K562 (cell line): ENCODE measurements around the gene PRR19. TPM values are rescaled to one million over a fixed set of nuclear protein-coding genes. Genes with fewer than 3 reads are reported as not detected.

Experiments used
- ATAC-seq: fragments of 200-7000 bp; cut with Tn5 transposase; 3 replicates; pipeline ENCODE4 v1.9.1; 2020; ENCODE audit warnings: moderate library complexity
- BruUV-seq: library from RNA; stranded (reverse); fragments of 400-500 nt; replicated peaks from 2 replicates; lab custom pipeline; 2021; lab: Mats Ljungman, UMichigan
- CTCF ChIA-PET: fragments of 300-600 bp; formaldehyde crosslinking; extraction: SDS; loops from one replicate; lab custom pipeline; 2021; ENCODE audit warnings: low intra/inter-chr PET ratio; lab: Yijun Ruan, JAX
- POLR2A ChIA-PET: fragments of 300-600, 350-650 bp; sonication (Branson Sonifier 250); formaldehyde crosslinking; extraction: SDS; loops from one replicate; lab custom pipeline; 2021; ENCODE audit warnings: antibody characterized with exemption, inconsistent platforms; lab: Yijun Ruan, JAX
- DNase-seq, 4 experiments: peaks; one replicate each; pipeline versions ENCODE4 v3.0.0 to v3.0.0-alpha.2; 2011 to 2018; ENCODE audit warnings: low spot score in 3 of 4, mixed read lengths in 3 of 4; ENCODE audit errors: extremely low read depth in 1 of 4
- FAIRE-seq: peaks from 2 replicates; lab custom pipeline; 2011; peaks lifted over from hg19 to GRCh38; lab: Jason Lieb, UNC
- H2AFZ ChIP-seq: 2 replicates; pipeline ENCODE4 v1.6.0; 2011; ENCODE audit warnings: low read depth, low read length, control low read depth, inconsistent platforms
- H3K27ac ChIP-seq: fragments of 200-600 bp; 3 replicates; pipeline ENCODE4 v1.8.0; 2011; ENCODE audit warnings: low read depth, mild to moderate bottlenecking, control low read depth, inconsistent platforms, low read length, moderate library complexity, mixed read lengths; ENCODE audit errors: extremely low read depth
- H3K27me3 ChIP-seq, 2 experiments: fragments of 300-600 bp in 1 of 2; 2 replicates in 1 of 2; 3 replicates in 1 of 2; pipeline versions ENCODE4 v1.6.0 to v1.8.0; 2011; ENCODE audit warnings: inconsistent platforms in 2 of 2, low read length in 2 of 2, mild to moderate bottlenecking in 1 of 2, mixed read lengths in 1 of 2, moderate library complexity in 1 of 2; ENCODE audit not compliant: control insufficient read depth in 2 of 2, insufficient read depth in 2 of 2
- H3K36me3 ChIP-seq: fragments of 300-600 bp; 3 replicates; pipeline ENCODE4 v1.8.0; 2011; ENCODE audit warnings: mild to moderate bottlenecking, low read length, inconsistent platforms; ENCODE audit not compliant: control insufficient read depth, insufficient read depth
- H3K4me1 ChIP-seq, 2 experiments: fragments of 200-600 bp in 1 of 2; replicated peaks in 1 of 2; 2 replicates in 1 of 2; 3 replicates in 1 of 2; pipeline versions ENCODE4 v1.5.1 to v1.8.0; 2011; ENCODE audit warnings: inconsistent platforms in 2 of 2, low read length in 2 of 2, mild to moderate bottlenecking in 1 of 2, mixed read lengths in 1 of 2, moderate library complexity in 1 of 2; ENCODE audit not compliant: control insufficient read depth in 2 of 2, insufficient read depth in 2 of 2
- H3K4me2 ChIP-seq: 2 replicates; pipeline ENCODE4 v1.6.1; 2011; ENCODE audit warnings: low read length, control low read depth, inconsistent platforms, mixed read lengths; ENCODE audit not compliant: insufficient read depth
- H3K4me3 ChIP-seq: fragments of 200-600 bp; sonication (generic), shearing (Covaris generic); 2 replicates; pipeline ENCODE4 v1.5.1; 2016; ENCODE audit warnings: control low read depth, inconsistent platforms
- H3K79me2 ChIP-seq: fragments of 200-600 bp; 3 replicates; pipeline ENCODE4 v1.8.0; 2011; ENCODE audit warnings: low read length, inconsistent platforms; ENCODE audit not compliant: control insufficient read depth, insufficient read depth
- H3K9ac ChIP-seq, 2 experiments: 2 replicates each; pipeline versions ENCODE4 v1.6.0 to v1.6.1; 2011; ENCODE audit warnings: low read depth in 2 of 2, low read length in 2 of 2, control low read depth in 1 of 2, inconsistent platforms in 1 of 2, mild to moderate bottlenecking in 1 of 2, mixed read lengths in 1 of 2; ENCODE audit not compliant: insufficient read depth in 1 of 2
- H3K9me1 ChIP-seq: one replicate; pipeline ENCODE4 v1.6.0; 2011; ENCODE audit warnings: inconsistent platforms, mild to moderate bottlenecking, low read length, moderate library complexity; ENCODE audit not compliant: control insufficient read depth, insufficient read depth
- H3K9me3 ChIP-seq: replicated peaks from 2 replicates; pipeline ENCODE4 v1.5.1; 2011; ENCODE audit warnings: low read depth, low read length, inconsistent platforms; ENCODE audit not compliant: control insufficient read depth, insufficient read depth
- H4K20me1 ChIP-seq: replicated peaks from 2 replicates; pipeline ENCODE4 v1.6.1; 2011; ENCODE audit warnings: low read length, inconsistent platforms, mixed read lengths; ENCODE audit not compliant: control insufficient read depth, insufficient read depth
- ARID1B ChIP-seq: fragments of 450-650 bp; IDR thresholded peaks from 2 replicates; pipeline ENCODE4 v1.6.1; 2016; ENCODE audit warnings: antibody characterized with exemption, mild to moderate bottlenecking, inconsistent platforms
- ARID2 ChIP-seq: fragments of 450-650 bp; IDR thresholded peaks from 2 replicates; pipeline ENCODE4 v1.6.1; 2017; ENCODE audit warnings: antibody characterized with exemption, mild to moderate bottlenecking
- C11orf30 ChIP-seq: fragments of 450-650 bp; IDR thresholded peaks from 2 replicates; pipeline ENCODE4 v1.6.1; 2016; ENCODE audit warnings: low read depth, mild to moderate bottlenecking
- FOXK2 ChIP-seq, 2 experiments: fragments of 450-650 bp; IDR thresholded peaks in 1 of 2; conservative IDR thresholded peaks in 1 of 2; 2 replicates each; pipeline ENCODE4 v1.6.1; 2016; ENCODE audit warnings: low read depth in 2 of 2, mild to moderate bottlenecking in 1 of 2
- MIER1 ChIP-seq: fragments of 450-650 bp; IDR thresholded peaks from 2 replicates; pipeline ENCODE4 v1.6.1; 2016; ENCODE audit warnings: antibody characterized with exemption, mild to moderate bottlenecking, low read depth
- NFYB ChIP-seq: IDR thresholded peaks from 2 replicates; pipeline ENCODE4 v1.6.1; 2011; ENCODE audit warnings: mild to moderate bottlenecking, moderate library complexity; ENCODE audit not compliant: insufficient read length; ENCODE audit errors: extremely low read depth
- POLR2AphosphoS5 ChIP-seq: IDR thresholded peaks from 2 replicates; pipeline ENCODE4 v1.6.1; 2011; ENCODE audit warnings: mild to moderate bottlenecking, low read depth, low read length, moderate library complexity; ENCODE audit not compliant: control insufficient read depth, insufficient read depth
- WGBS: fragments of 100-300 bp; shearing (Covaris generic); methylation state at CpG from one replicate; pipeline ENCODE4 v1.1.6; 2016; ENCODE audit warnings: low coverage, mixed read lengths; ENCODE audit not compliant: insufficient coverage; ENCODE audit errors: missing lambda C conversion rate; 5-methylcytosine and 5-hydroxymethylcytosine counted together
- in situ Hi-C: fragments of 300-500 bp; cut with MboI; formaldehyde crosslinking; loops from 4 replicates; pipeline ENCODE4 v1.15.0; 2018; ENCODE audit warnings: inconsistent platforms, mixed read lengths
- intact Hi-C: fragments of 100-400 bp; cut with micrococcal nuclease; formaldehyde crosslinking; loops from 2 replicates; pipeline ENCODE4 v1.14.2; 2022
- polyA plus RNA-seq, 8 experiments: library from polyadenylated mRNA; depleted of rRNA in 4 of 8; stranded (reverse) in 5 of 8; unstranded in 3 of 8; fragments of >200 nt; fragmentation: Nextera tagmentation in 2 of 8; fragmentation: Illumina TruSeq in 1 of 8; extraction: Ambion mirVana in 2 of 8; extraction: Trizol in 1 of 8; gene quantifications; 2 replicates each; pipeline versions ENCODE4 v1.2.1 to v1.2.3, GENCODE V29; 2011 to 2014; ENCODE audit warnings: inconsistent platforms in 1 of 8, missing spikeins in 1 of 8
- total RNA-seq, 7 experiments: library from RNA; depleted of rRNA in 6 of 7; stranded (reverse); fragments of >200 nt in 6 of 7; fragmentation: Illumina TruSeq in 2 of 7; extraction: Trizol in 2 of 7; gene quantifications; 2 replicates each; pipeline versions ENCODE4 v1.2.1 to v1.2.3, GENCODE V29; 2011 to 2021; ENCODE audit warnings: low replicate concordance in 1 of 7
- TF ChIP-seq, protein P1 (sequence below): fragments of 450-650 bp; IDR thresholded peaks from 2 replicates; pipeline ENCODE4 v1.6.1; 2018; ENCODE audit not compliant: partially characterized antibody
- TF ChIP-seq, protein P2 (sequence below), 2 experiments: fragments of 450-650 bp in 1 of 2; IDR thresholded peaks; 2 replicates each; pipeline ENCODE4 v1.6.1; 2011 to 2017; ENCODE audit warnings: low read depth in 2 of 2, antibody characterized with exemption in 1 of 2, borderline replicate concordance in 1 of 2, low read length in 1 of 2, mild to moderate bottlenecking in 1 of 2, mixed read lengths in 1 of 2; ENCODE audit not compliant: control insufficient read depth in 1 of 2
- TF ChIP-seq, protein P3 (sequence below), 3 experiments: fragments of 200-800 bp in 1 of 3; sonication (Bioruptor generic) in 1 of 3; sonication (generic) in 1 of 3; formaldehyde crosslinking in 1 of 3; IDR thresholded peaks; 2 replicates each; pipeline versions ENCODE4 v1.6.1 to v1.8.0; 2016 to 2022; ENCODE audit warnings: mild to moderate bottlenecking in 2 of 3, missing compliant biosample characterization in 2 of 3, missing genetic modification characterization in 2 of 3, missing genetic modification reagents in 1 of 3

PRR19 gene
- total and polyA plus RNA-seq, 9 of the 15 experiments (the other 6 are each of a cell fraction or from before 2014, with no cell fraction given): 0.10 to 1.6 (median 0.54) TPM

DNA sequence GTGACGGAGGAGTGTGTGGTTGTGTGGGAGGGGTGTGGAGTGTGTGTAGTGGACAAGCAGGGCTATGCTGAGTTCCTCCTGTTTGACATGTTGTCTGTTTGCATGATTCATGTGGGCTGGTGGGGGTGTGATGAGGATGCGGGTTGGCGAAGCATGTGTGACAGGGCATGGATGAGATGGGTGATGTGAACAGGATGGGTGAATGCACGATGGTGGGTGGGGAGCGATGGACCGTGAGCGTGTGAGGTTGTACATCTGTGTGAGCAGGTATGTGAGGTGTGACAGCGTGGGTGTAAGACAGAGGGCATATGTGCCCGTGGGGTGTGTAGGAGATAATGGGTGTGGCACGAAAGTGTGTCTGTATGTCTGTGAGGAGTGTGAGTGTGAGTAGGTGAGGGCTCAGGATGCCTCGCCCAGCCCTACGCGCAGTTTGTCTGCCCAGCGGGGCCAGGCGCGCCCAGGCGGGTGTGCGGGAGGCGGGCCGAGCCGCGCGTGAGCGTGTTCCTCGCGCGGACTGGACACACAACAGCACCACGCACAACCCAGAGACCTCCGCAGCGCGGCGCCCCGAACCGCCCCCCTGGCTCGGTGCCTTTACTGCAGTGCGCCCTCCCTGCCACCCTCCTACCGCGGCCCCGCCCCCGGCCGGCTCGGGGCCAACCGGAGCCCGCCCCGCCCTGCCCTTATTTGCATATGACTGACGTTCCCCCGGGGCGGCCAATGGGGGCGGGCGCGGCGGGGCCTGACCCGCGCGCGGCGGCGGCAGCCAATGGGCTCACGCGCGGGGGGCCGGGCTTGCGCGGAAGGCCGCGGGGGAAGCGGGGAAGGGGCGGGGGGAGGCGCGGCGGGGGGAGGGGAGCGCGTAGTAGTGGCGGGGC is 18.5 kb upstream of the PRR19 start:
- H3K4me2 ChIP-seq: peak overlapping the region; percentile 97
- in situ Hi-C loops (no loop called here), intact Hi-C loops (no loop called here)
- peaks cover 19% of the 10 kb centered on the region; the same call in 2 of the 3 replicates for H3K36me3 ChIP-seq
- peaks cover 71% of the 10 kb centered on the region for H3K79me2 ChIP-seq
- no TSS peak for BruUV-seq
- POLR2A ChIA-PET: interaction anchor here (0.8 to 2.1 kb wide), 7 partner anchors 9 to 145 kb away, joined by 3 to 10 read pairs (median 4); partner anchors contain the start of gene CIC
- peak overlapping the region; percentile 64; the same call in 1 of the 2 replicates for H2AFZ ChIP-seq
- no peaks in the 10 kb centered on the region; a peak in 1 of 5 replicates for H3K27me3 ChIP-seq
- peak overlapping the region; percentile 68 to 94 for H3K9ac ChIP-seq
- whole genome bisulfite sequencing: 5% methylated on average over 35 of the region's 74 CpGs
- peak overlapping the region; percentile 90 for H3K27ac ChIP-seq
- H3K9me3 ChIP-seq: no peaks in the 10 kb centered on the region
- ATAC-seq: peak; percentile 78
- peak; percentile 87 for FAIRE-seq
- 0 out of 2 replicates have a peak, but pooled peaks cover 8% of the 10 kb centered on the region for H4K20me1 ChIP-seq
- peak overlapping the region; percentile 48 for H3K4me3 ChIP-seq
- DNase-seq: peak; percentile 84 to 98 (median 91)
- CTCF ChIA-PET: interaction anchor here (0.8 kb wide), 1 partner anchor 42 kb away, joined by 3 read pairs; the partner anchor contains the start of gene MEGF8
- H3K9me1 ChIP-seq: no peaks in the 10 kb centered on the region
- H3K4me1 ChIP-seq: peaks cover 49 to 85% of the 10 kb centered on the region in 2 experiments
- 0 out of 2 replicates have a peak, but pooled peaks have one; percentile 6 for TF ChIP-seq ARID2
- no peak for TF ChIP-seq C11orf30
- TF ChIP-seq, protein P1, sequence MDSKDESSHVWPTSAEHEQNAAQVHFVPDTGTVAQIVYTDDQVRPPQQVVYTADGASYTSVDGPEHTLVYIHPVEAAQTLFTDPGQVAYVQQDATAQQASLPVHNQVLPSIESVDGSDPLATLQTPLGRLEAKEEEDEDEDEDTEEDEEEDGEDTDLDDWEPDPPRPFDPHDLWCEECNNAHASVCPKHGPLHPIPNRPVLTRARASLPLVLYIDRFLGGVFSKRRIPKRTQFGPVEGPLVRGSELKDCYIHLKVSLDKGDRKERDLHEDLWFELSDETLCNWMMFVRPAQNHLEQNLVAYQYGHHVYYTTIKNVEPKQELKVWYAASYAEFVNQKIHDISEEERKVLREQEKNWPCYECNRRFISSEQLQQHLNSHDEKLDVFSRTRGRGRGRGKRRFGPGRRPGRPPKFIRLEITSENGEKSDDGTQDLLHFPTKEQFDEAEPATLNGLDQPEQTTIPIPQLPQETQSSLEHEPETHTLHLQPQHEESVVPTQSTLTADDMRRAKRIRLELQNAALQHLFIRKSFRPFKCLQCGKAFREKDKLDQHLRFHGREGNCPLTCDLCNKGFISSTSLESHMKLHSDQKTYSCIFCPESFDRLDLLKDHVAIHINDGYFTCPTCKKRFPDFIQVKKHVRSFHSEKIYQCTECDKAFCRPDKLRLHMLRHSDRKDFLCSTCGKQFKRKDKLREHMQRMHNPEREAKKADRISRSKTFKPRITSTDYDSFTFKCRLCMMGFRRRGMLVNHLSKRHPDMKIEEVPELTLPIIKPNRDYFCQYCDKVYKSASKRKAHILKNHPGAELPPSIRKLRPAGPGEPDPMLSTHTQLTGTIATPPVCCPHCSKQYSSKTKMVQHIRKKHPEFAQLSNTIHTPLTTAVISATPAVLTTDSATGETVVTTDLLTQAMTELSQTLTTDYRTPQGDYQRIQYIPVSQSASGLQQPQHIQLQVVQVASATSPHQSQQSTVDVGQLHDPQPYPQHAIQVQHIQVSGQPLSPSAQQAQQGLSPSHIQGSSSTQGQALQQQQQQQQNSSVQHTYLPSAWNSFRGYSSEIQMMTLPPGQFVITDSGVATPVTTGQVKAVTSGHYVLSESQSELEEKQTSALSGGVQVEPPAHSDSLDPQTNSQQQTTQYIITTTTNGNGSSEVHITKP: peak; percentile 78
- TF ChIP-seq NFYB: peak; percentile 19
- peak; percentile 35 to 74; a peak in 3 of 4 replicates for TF ChIP-seq FOXK2 (conservative IDR thresholded peaks at IDR 0.05 in 1 of 2, IDR thresholded peaks at IDR 0.05 in 1 of 2; ENCODE audit: low read depth in 2 of 2)
- TF ChIP-seq MIER1: 0 out of 2 replicates have a peak, but pooled peaks have one; percentile 66
- no peak for TF ChIP-seq POLR2AphosphoS5
- TF ChIP-seq, protein P2, sequence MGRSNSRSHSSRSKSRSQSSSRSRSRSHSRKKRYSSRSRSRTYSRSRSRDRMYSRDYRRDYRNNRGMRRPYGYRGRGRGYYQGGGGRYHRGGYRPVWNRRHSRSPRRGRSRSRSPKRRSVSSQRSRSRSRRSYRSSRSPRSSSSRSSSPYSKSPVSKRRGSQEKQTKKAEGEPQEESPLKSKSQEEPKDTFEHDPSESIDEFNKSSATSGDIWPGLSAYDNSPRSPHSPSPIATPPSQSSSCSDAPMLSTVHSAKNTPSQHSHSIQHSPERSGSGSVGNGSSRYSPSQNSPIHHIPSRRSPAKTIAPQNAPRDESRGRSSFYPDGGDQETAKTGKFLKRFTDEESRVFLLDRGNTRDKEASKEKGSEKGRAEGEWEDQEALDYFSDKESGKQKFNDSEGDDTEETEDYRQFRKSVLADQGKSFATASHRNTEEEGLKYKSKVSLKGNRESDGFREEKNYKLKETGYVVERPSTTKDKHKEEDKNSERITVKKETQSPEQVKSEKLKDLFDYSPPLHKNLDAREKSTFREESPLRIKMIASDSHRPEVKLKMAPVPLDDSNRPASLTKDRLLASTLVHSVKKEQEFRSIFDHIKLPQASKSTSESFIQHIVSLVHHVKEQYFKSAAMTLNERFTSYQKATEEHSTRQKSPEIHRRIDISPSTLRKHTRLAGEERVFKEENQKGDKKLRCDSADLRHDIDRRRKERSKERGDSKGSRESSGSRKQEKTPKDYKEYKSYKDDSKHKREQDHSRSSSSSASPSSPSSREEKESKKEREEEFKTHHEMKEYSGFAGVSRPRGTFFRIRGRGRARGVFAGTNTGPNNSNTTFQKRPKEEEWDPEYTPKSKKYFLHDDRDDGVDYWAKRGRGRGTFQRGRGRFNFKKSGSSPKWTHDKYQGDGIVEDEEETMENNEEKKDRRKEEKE (IDR thresholded peaks at IDR 0.05; ENCODE audit: borderline replicate concordance in 1 of 2, control insufficient read depth in 1 of 2, low read depth in 2 of 2, low read length in 1 of 2): 0 out of 4 replicates have a peak, but pooled peaks of 1 of the 2 experiments have one; percentile 57
- TF ChIP-seq ARID1B: peak; percentile 51
- TF ChIP-seq, protein P3, sequence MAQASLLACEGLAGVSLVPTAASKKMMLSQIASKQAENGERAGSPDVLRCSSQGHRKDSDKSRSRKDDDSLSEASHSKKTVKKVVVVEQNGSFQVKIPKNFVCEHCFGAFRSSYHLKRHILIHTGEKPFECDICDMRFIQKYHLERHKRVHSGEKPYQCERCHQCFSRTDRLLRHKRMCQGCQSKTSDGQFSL (CRISPR knock-in tag; IDR thresholded peaks at IDR 0.05): peak; percentile 67; the same call in 1 of the 2 replicates
- TF ChIP-seq, protein P3 (tag; IDR thresholded peaks at IDR 0.05): no peak
